Stimulated activated CD8-positive, alpha-beta memory T cell treated with anti-CD3 and anti-CD28 coated beads, Interleukin-4, amount 100 ng/mL, for 24 hours (primary cell): ENCODE results near the gene CEP78.

ENCODE experiments used
- DNase-seq: peaks from one replicate; pipeline ENCODE4 v3.0.0-alpha.2; 2020; ENCODE audit warnings: low read depth

The CEP78 gene

GRCh38 chr9:78288214-78288892 is 52.5 kb downstream of the CEP78 start:
- DNase-seq: no peak

- DNase-seq: no peak
These were observed 53.6 kb downstream of the CEP78 start for GRCh38 chr9:78289474-78289873.

- no peak for DNase-seq
These were observed 55.5 kb downstream of the CEP78 start for GRCh38 chr9:78291240-78291925.

- no peak for DNase-seq
These were observed 56.2 kb downstream of the CEP78 start for GRCh38 chr9:78292026-78292425.

- no peak for DNase-seq
These were observed 57.0 kb downstream of the CEP78 start for GRCh38 chr9:78292716-78293497.

- no peak for DNase-seq
These were observed 58.7 kb downstream of the CEP78 start for GRCh38 chr9:78294290-78295176.

GRCh38 chr9:78295177-78295575 is 59.3 kb downstream of the CEP78 start:
- no peak for DNase-seq

- DNase-seq: no peak
These were observed 59.9 kb downstream of the CEP78 start for GRCh38 chr9:78295731-78296130.

GRCh38 chr9:78296201-78296892 is 60.5 kb downstream of the CEP78 start:
- DNase-seq: no peak

- peak; percentile 79 for DNase-seq
These were observed 61.2 kb downstream of the CEP78 start, which contains the start of gene PSAT1 for GRCh38 chr9:78296893-78297671. TSS of gene PSAT1 (plus strand) at chr9:78297125. CDS start at chr9:78297211, 86 bp downstream.

GRCh38 chr9:78297672-78297961 is 61.7 kb downstream of the CEP78 start:
- no peak for DNase-seq

- DNase-seq: no peak
These were observed 62.3 kb downstream of the CEP78 start for GRCh38 chr9:78298046-78298765.

- no peak for DNase-seq
These were observed 64.3 kb downstream of the CEP78 start for GRCh38 chr9:78300209-78300608.

GRCh38 chr9:78301466-78301865 is 65.6 kb downstream of the CEP78 start:
- no peak for DNase-seq

GRCh38 chr9:78303377-78304062 is 67.6 kb downstream of the CEP78 start:
- no peak for DNase-seq

- no peak for DNase-seq
These were observed 68.5 kb downstream of the CEP78 start for GRCh38 chr9:78304357-78304756.

- no peak for DNase-seq
These were observed 70.6 kb downstream of the CEP78 start for GRCh38 chr9:78306222-78307076.

GRCh38 chr9:78307360-78307759 is 71.5 kb downstream of the CEP78 start:
- DNase-seq: no peak
